Hepatocyte (in vitro differentiated cells): ENCODE measurements around the gene TRPM3. TPM values are rescaled to one million over a fixed set of nuclear protein-coding genes. Genes with fewer than 3 reads are reported as not detected.

Source experiments
- DNase-seq: peaks from one replicate; pipeline ENCODE4 v3.0.0-alpha.2; 2016; ENCODE audit warnings: low spot score
- H2AFZ ChIP-seq: fragments of 200-600 bp; sonication (generic); 2 replicates; pipeline ENCODE4 v1.6.0; 2016; ENCODE audit warnings: antibody characterized with exemption, mild to moderate bottlenecking
- H3K27ac ChIP-seq: fragments of 200-600 bp; sonication (generic); 2 replicates; pipeline ENCODE4 v1.5.1; 2016; ENCODE audit warnings: mild to moderate bottlenecking
- H3K27me3 ChIP-seq: fragments of 200-600 bp; sonication (generic); 2 replicates; pipeline ENCODE4 v1.6.1; 2016
- H3K36me3 ChIP-seq: fragments of 200-600 bp; sonication (generic); replicated peaks from 2 replicates; pipeline ENCODE4 v1.5.1; 2016; ENCODE audit warnings: low read depth; ENCODE audit not compliant: insufficient read depth
- H3K4me1 ChIP-seq: fragments of 200-600 bp; sonication (generic); 2 replicates; pipeline ENCODE4 v1.5.1; 2016; ENCODE audit warnings: mild to moderate bottlenecking, moderate library complexity; ENCODE audit not compliant: insufficient read depth
- H3K4me2 ChIP-seq: fragments of 200-600 bp; sonication (generic); 2 replicates; pipeline ENCODE4 v1.6.0; 2016
- H3K4me3 ChIP-seq: fragments of 200-600 bp; sonication (generic); 2 replicates; pipeline ENCODE4 v1.5.1; 2016; ENCODE audit warnings: mild to moderate bottlenecking
- H3K79me2 ChIP-seq: fragments of 200-600 bp; sonication (generic); 2 replicates; pipeline ENCODE4 v1.6.0; 2017; ENCODE audit warnings: mild to moderate bottlenecking
- H3K9me2 ChIP-seq: fragments of 200-600 bp; sonication (generic); replicated peaks from 2 replicates; pipeline ENCODE4 v1.6.0; 2017; ENCODE audit warnings: mild to moderate bottlenecking; ENCODE audit not compliant: insufficient read depth
- H3K9me3 ChIP-seq: fragments of 200-600 bp; sonication (generic); 2 replicates; pipeline ENCODE4 v1.5.1; 2016; ENCODE audit warnings: low read depth, mild to moderate bottlenecking
- H4K20me1 ChIP-seq: fragments of 200-600 bp; sonication (generic); 2 replicates; pipeline ENCODE4 v1.6.0; 2016; ENCODE audit warnings: mild to moderate bottlenecking; ENCODE audit not compliant: insufficient read depth, poor library complexity, severe bottlenecking
- CTCF ChIP-seq: fragments of 200-600 bp; sonication (generic); IDR thresholded peaks from 2 replicates; pipeline ENCODE4 v1.5.1; 2016; ENCODE audit warnings: antibody characterized with exemption, mild to moderate bottlenecking; ENCODE audit not compliant: poor library complexity
- EZH2 ChIP-seq: fragments of 200-600 bp; sonication (generic); IDR thresholded peaks from 2 replicates; pipeline ENCODE4 v1.6.1; 2016; ENCODE audit warnings: antibody characterized with exemption, mild to moderate bottlenecking, borderline replicate concordance
- EZH2phosphoT487 ChIP-seq: fragments of 200-600 bp; sonication (generic); IDR thresholded peaks from one replicate; pipeline ENCODE4 v1.6.1; 2018; ENCODE audit warnings: antibody characterized with exemption, mild to moderate bottlenecking, low read depth, moderate library complexity; ENCODE audit not compliant: unreplicated experiment, severe bottlenecking
- WGBS: methylation state at CpG from one replicate; pipeline ENCODE4 v1.1.6; 2016; ENCODE audit warnings: low lambda C conversion rate; ENCODE audit errors: missing lambda C conversion rate; 5-methylcytosine and 5-hydroxymethylcytosine counted together
- polyA plus RNA-seq: library from polyadenylated mRNA; unstranded; fragments of >200 nt; fragmentation: Nextera tagmentation; extraction: Ambion mirVana; gene quantifications from 2 replicates; pipeline ENCODE4 v1.2.1, GENCODE V29; 2016
- total RNA-seq: library from RNA; depleted of rRNA; stranded (reverse); fragments of >200 nt; gene quantifications from 2 replicates; pipeline ENCODE4 v1.2.3, GENCODE V29; 2014

The TRPM3 gene
- total and polyA plus RNA-seq, 2 experiments from 2014 or later: 0.60 to 0.68 TPM

- Histone ChIP-seq H3K27me3 (no peaks in the 10 kb centered on the region), H3K4me3 (peak overlapping the region; percentile 11)
- 49% methylated on average over 15 of the region's 15 CpGs for WGBS
Measured at GRCh38 chr9:70868661-70869652, 252.5 kb downstream of the TRPM3 start.

GRCh38 chr9:70868041-70868440 lies 253.4 kb downstream of the TRPM3 start:
- DNase-seq: no peak
- Histone ChIP-seq H3K36me3 (no peaks in the 10 kb centered on the region), H3K27me3 (no peaks in the 10 kb centered on the region), H3K9me2 (no peaks in the 10 kb centered on the region), H3K4me2 (peak overlapping the region; percentile 70), H4K20me1 (no peaks in the 10 kb centered on the region), H3K4me3 (no peak overlapping the region), H3K4me1 (no peaks in the 10 kb centered on the region), H3K9me3 (no peaks in the 10 kb centered on the region), H3K79me2 (no peaks in the 10 kb centered on the region), H2AFZ (no peak overlapping the region), H3K27ac (no peak overlapping the region)
- TF ChIP-seq EZH2phosphoT487 (no peak), CTCF (no peak), EZH2 (no peak)
- 93% methylated on average over 1 of the region's 1 CpG for WGBS

More at GRCh38 chr9:70868661-70869652, 252.5 kb downstream of the TRPM3 start:
- TF ChIP-seq EZH2phosphoT487 (no peak), CTCF (no peak), EZH2 (no peak)
- H3K79me2 ChIP-seq: no peaks in the 10 kb centered on the region
- DNase-seq: peak; percentile 28
- no peaks in the 10 kb centered on the region for H4K20me1 ChIP-seq
- H3K4me1 ChIP-seq: no peaks in the 10 kb centered on the region
- no peak overlapping the region for H3K27ac ChIP-seq
- H3K4me2 ChIP-seq: peak overlapping the region; percentile 70
- peak overlapping the region; percentile 68 for H2AFZ ChIP-seq
- no peaks in the 10 kb centered on the region for H3K9me2 ChIP-seq
- no peaks in the 10 kb centered on the region for H3K36me3 ChIP-seq
- no peaks in the 10 kb centered on the region for H3K9me3 ChIP-seq

GRCh38 chr9:70865471-70865870 lies 255.9 kb downstream of the TRPM3 start:
- Histone ChIP-seq H3K27me3 (no peaks in the 10 kb centered on the region), H3K36me3 (no peaks in the 10 kb centered on the region), H3K4me2 (no peak overlapping the region), H3K9me3 (no peaks in the 10 kb centered on the region), H3K9me2 (no peaks in the 10 kb centered on the region), H3K4me1 (no peaks in the 10 kb centered on the region), H3K79me2 (no peaks in the 10 kb centered on the region), H4K20me1 (no peaks in the 10 kb centered on the region), H2AFZ (no peak overlapping the region), H3K27ac (no peak overlapping the region), H3K4me3 (no peak overlapping the region)
- 76% methylated on average over 2 of the region's 2 CpGs for WGBS
- TF ChIP-seq EZH2 (no peak), EZH2phosphoT487 (no peak), CTCF (no peak)
- no peak for DNase-seq
